GM04503 (cell line): ENCODE results near the gene CERKL.

Experiments used
- DNase-seq: peaks from one replicate; pipeline ENCODE4 v3.0.0-alpha.2; 2012; ENCODE audit warnings: low read depth

Gene CERKL

GRCh38 chr2:181574321-181574720 lies 82.6 kb downstream of the CERKL start:
- DNase-seq = no peak

GRCh38 chr2:181573140-181573736 lies 83.7 kb downstream of the CERKL start:
- no peak for DNase-seq

- DNase-seq = no peak
These were observed 85.9 kb downstream of the CERKL start for GRCh38 chr2:181570833-181571661.

GRCh38 chr2:181570059-181570458 lies 86.8 kb downstream of the CERKL start:
- DNase-seq = no peak

DNA sequence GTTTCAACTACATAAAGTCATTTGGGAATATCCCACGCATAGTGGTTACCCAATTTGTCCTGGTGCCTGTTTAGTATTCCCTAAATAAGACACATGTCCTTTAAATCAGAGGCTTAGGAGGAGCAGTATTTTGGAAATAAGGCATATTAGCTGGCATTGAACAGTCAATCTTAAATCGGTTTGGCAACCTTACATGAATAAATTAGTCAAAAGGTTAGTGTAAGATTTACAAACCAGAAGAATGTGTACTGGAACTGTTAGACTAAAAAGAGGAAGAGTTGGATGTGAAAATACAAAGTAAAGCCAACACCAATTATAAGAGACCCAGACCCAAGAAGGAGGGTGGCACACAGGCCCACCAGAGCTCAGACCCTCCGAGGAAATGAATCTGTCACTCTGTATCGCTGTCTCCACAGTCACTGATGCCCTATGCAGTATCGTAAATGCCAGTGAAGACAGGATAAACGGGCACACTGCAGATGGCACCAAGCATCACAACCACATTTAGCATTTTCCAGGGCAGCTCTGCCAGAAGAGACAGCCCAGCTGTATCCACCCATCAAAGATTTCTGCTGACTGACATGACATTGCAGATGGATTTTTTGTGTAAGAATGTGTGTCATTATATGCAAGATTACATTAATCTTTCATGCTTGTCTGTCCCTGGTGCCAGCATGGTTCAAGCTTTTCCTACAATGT lies 90.4 kb downstream of the CERKL start:
- no peak for DNase-seq

DNA sequence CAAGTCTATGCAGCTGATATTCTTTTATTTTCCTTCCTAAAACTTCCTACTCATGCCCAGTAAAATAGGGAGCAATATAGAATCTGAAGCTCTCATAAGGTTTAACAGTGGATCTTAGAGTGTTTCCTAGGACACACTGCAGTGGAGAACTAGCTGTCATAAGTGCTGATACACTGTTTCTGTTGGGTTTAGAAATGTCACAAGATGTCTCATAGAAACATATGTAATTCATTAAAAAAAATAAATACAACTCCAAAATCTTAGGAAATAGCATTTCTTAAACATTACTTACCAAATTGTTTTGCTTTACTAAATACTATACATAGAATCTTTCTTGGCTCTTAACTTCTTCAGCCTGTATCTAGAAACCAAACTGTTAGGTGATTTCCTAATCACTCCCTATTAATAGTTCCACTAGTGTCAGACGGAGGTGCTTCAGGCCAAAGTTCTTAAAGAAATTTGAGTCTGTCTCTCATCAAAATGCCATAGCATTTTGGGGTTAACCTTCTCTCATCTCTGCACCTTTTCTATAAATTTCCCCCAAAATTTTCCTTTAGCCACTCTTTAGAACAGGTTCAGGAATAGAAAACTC lies 93.7 kb downstream of the CERKL start:
- DNase-seq = peak; percentile 11

- no peak for DNase-seq
These were observed 98.5 kb downstream of the CERKL start for GRCh38 chr2:181558371-181558770.

GRCh38 chr2:181554061-181554830 lies 102.7 kb downstream of the CERKL start:
- DNase-seq = no peak

DNA sequence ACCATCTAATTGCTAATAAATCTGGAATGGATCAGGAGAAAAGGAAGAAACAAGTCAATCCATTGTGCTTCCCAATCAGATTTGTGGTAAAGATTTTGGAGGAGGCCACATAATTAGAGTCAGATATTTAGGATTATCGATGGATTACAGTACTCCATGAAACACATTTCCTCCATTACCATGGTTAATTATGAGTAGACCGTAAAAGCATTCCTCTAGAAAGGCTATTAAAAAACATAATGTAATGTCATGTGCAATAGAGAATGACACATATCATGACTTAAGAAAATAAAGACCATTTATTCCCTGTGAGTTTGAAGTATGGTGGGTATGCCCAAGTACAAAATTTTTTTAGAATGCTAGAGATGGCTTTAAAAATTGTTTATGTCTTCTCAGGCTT lies 103.7 kb downstream of the CERKL start:
- DNase-seq = no peak

- no peak for DNase-seq
These were observed 104.1 kb downstream of the CERKL start for GRCh38 chr2:181552808-181553207.

DNA sequence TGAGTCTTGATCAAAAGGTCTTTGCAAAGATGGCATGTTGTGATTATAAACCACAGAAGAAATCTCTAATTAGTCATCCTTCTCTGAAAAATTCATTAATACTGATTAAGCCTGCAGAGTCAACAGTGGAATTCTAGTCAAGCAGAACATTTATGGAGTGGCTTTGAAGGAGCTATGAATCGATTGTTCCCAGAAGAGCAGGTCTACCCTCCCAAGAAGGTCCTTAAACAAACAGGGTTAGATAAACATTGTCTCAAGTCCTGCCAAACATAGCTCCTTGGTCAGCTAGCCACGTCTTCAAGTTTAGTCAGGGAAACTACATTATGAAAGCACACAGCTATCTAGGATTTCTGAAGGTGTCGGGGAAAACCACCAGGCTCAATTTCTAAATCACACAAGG lies 110.8 kb downstream of the CERKL start:
- no peak for DNase-seq

DNA sequence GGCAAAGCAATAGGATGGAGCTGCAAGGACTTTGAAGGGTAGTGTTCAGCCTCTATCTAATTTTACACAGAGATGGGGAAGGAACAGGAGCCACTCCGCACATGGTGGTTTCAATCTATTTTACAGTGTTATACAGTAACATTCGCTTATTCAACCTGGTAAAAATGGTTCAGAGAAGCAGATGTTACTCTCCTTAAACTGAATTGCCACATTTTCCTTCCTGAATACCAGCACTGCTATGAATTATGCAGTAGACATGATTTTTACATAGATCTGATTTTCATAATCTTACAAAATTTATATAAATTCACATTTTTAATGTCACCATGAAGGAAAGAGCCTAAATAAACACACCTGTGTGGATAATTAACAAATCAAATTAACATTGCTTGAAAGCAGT lies 114.7 kb downstream of the CERKL start:
- no peak for DNase-seq

DNA sequence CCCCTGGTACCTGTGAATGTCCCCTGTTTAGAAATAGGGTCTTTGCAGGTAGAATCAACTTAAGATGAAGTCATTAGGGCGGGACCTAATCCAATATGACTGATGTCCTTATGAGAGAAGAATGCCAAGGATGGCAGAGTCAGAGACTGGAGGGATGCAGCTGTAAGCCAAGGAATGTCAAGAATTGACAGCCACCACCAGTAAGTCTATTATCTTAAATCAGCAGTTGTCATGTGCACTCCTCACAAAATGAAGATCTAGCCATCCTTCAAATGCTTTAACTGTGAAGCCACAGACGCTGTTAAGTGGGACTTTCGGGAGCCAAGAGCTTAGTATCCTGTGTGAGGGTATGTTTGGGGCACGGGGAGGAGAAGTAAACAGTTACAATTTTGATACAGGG lies 116.5 kb downstream of the CERKL start:
- DNase-seq = no peak

DNA sequence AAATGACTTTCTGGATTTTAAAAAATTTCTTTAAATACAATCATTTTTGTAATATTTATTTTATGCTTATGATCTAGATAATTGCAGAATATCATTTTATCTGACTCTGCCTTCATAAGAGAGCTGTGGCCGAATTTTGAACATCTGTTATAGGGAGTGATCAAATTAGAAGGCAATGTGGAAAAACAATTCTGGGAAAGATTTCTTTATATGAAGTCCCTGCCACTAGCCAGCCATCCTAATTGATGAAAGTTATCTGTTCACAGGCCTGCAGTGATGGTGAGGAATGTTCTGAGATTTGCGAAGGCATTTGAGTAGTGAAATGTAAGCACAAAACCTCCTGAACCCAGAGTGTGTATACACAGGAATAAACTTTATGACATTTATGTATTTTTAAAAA lies 120.2 kb downstream of the CERKL start:
- DNase-seq = no peak

DNA sequence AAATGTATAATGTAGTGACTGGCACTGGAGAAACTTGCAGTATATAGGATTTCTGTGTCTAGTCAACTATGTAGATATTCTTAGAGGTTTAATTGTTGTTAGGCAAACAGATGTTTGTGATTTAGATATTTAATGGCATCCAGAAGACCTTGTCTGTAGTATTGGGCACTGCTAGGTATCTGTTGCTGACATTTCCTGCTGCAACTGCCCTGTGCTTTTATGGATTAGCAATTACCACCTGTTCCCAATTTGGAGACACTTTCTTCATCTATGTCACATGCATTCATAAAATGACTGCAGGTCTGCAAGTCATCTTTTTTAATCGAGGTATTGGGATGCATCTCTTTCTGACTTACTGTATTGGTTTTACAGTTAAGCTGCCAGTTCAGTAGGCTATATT lies 128.5 kb downstream of the CERKL start:
- no peak for DNase-seq

GRCh38 chr2:181527058-181527457 lies 129.8 kb downstream of the CERKL start:
- no peak for DNase-seq

GRCh38 chr2:181526014-181526413 lies 130.9 kb downstream of the CERKL start:
- DNase-seq = no peak

DNA sequence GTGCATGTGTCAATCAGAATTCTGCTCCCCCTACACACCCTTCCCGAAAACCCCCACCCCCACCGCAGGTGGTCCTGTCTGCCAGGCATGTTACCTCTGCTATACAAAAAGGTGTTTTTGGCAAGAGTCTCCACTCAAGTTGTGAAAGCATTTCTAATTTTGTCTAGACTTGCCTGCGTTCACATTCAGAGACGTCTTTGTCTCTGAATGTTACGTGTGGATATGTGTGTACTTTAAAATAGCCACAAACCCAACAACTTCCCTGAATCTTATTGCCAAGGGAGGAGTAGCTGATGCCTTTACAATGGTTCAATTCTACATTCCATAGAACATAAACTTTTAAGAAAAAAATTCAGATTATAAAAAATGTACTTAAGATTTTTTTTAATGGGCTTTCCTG lies 133.1 kb downstream of the CERKL start:
- DNase-seq = no peak

DNA sequence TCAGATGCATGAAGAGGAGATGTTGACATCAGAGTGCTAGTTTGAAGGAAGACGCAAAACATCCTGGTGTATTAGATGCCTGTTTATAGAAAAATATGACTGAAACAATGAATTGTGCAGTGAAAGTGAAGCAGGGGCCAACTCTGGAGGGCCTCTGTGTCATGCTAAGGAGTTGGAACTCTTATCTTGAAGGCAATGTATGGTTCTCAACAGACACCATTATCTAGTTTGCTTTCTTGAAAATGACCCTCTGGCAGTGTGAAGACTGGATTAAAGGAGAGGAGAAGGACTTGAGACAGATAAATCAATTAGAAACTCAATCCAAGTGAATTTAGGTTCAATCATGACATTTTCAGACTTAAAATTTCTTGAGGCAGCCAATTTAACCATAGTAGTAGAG lies 136.7 kb downstream of the CERKL start:
- DNase-seq = no peak

- DNase-seq = no peak
These were observed 139.1 kb downstream of the CERKL start for GRCh38 chr2:181517685-181518301.

- no peak for DNase-seq
These were observed 139.9 kb downstream of the CERKL start for GRCh38 chr2:181516992-181517391.

DNA sequence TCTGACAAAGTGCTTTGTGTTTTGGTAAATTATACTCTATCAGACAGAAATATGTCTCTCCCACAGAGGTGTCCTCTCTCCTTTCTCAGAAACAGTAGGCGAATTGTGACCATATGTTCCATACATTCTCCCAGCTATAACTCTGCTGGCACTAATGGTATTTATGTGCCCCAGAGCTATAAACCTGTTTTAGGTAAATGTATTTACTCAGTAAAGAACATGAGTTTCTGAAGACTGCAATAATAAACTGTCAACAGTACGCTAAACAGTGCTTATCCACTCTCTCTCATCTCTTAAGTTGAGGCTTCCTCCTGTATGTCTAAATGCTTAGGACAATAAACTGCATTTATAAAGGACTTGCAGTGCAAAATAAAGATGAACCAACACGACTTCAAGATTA lies 141.2 kb downstream of the CERKL start:
- no peak for DNase-seq
